ENCODE data around the gene TRABD. TPM values are rescaled to one million over a fixed set of nuclear protein-coding genes. Genes with fewer than 3 reads are reported as not detected.
"Not testable (repeated sequence)": the region's sequence is repeated elsewhere in the genome, so short reads cannot be mapped to it uniquely, and the experiment has no call there.

The TRABD gene
- polyA plus RNA-seq, 1 donor from 2014 or later: 31.8 TPM

DNA sequence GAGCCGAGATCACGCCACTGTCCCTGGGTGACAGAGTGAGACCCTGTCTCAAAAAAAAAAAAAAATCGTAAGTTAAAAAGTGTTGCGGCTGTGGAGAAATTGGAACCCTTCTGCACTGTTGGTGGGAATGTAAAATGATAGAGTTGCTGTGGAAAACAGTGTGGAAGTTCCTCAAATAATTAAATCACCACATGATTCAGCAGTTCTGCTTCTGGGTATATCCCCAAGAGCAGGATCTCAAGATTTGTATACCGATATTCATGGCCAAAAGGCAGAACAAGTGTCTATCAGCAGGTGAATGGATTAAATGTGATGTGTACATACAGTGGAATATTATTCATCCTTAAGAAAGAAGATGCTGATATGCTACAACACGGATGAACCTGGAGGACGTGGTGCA lies 18.9 kb downstream of the TRABD start:
- Histone ChIP-seq H4K20me1 (ENCODE audit: insufficient read depth) (peaks cover 3% of the 10 kb centered on the region), H3K9ac (ENCODE audit: low read length) (no peak overlapping the region)

DNA sequence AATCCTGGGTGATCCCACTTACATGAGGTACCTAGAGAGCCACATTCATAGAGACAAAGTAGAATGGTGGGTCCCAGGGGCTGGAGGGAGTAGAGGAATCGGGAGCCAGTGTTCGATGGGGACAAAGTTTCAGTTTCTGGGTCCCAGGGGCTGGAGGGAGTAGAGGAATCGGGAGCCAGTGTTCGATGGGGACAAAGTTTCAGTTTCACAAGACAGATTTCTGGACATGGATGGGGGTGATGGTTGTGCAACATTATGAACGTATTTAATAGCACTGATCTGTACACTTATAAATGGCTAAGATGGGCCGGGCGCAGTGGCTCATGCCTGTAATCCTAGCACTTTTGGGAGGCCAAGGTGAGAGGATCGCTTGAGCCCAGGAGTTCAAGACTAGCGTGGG lies 19.3 kb downstream of the TRABD start:
- not testable (repeated sequence) for H4K20me1 ChIP-seq (ENCODE audit: insufficient read depth); H3K27me3 ChIP-seq (ENCODE audit: insufficient read depth, low read depth, low read length); H3K4me2 ChIP-seq (ENCODE audit: low read length); H3K9ac ChIP-seq (ENCODE audit: low read length); H3K9me2 ChIP-seq (ENCODE audit: insufficient read depth, low read length); H3K9me3 ChIP-seq (ENCODE audit: low read length); H2AFZ ChIP-seq (ENCODE audit: low read depth, low read length); H3F3A ChIP-seq (ENCODE audit: insufficient read depth, low read length, poor library complexity, severe bottlenecking); H3K27ac ChIP-seq (ENCODE audit: low read length); H3K4me3 ChIP-seq (ENCODE audit: low read length)
- peaks cover 20% of the 10 kb centered on the region for H3K79me2 ChIP-seq (replicated peaks; ENCODE audit: insufficient read depth, low read length)
- H3K36me3 ChIP-seq (ENCODE audit: insufficient read depth, low read length): peaks cover 11% of the 10 kb centered on the region

More for the DNA sequence above, 18.9 kb downstream of the TRABD start:
- Histone ChIP-seq H3K36me3 (ENCODE audit: insufficient read depth, low read length) (peaks cover 11% of the 10 kb centered on the region), H2AFZ (ENCODE audit: low read depth, low read length) (no peak overlapping the region), H3K79me2 (replicated peaks; ENCODE audit: insufficient read depth, low read length) (peaks cover 20% of the 10 kb centered on the region), H3K27me3 (ENCODE audit: insufficient read depth, low read depth, low read length) (no peaks in the 10 kb centered on the region), H3K4me2 (ENCODE audit: low read length) (no peak overlapping the region), H3K9me2 (ENCODE audit: insufficient read depth, low read length) (no peaks in the 10 kb centered on the region), H3K27ac (ENCODE audit: low read length) (no peak overlapping the region), H3F3A (ENCODE audit: insufficient read depth, low read length, poor library complexity, severe bottlenecking) (no peaks in the 10 kb centered on the region), H3K4me3 (ENCODE audit: low read length) (no peak overlapping the region), H3K9me3 (ENCODE audit: low read length) (no peaks in the 10 kb centered on the region)
- TF ChIP-seq SMC3 (conservative IDR thresholded peaks at IDR 0.05; ENCODE audit: poor library complexity) (no peak), POLR2AphosphoS5 (IDR thresholded peaks at IDR 0.05) (no peak), RAD21 (conservative IDR thresholded peaks at IDR 0.05) (no peak), EZH2 (IDR thresholded peaks at IDR 0.05; ENCODE audit: borderline replicate concordance, insufficient read depth, low read length, poor library complexity, severe bottlenecking) (no peak), TAF1 (IDR thresholded peaks at IDR 0.05; ENCODE audit: low read depth) (no peak), MXI1 (conservative IDR thresholded peaks at IDR 0.05; ENCODE audit: poor library complexity, severe bottlenecking) (no peak)
- TF ChIP-seq, protein P1, sequence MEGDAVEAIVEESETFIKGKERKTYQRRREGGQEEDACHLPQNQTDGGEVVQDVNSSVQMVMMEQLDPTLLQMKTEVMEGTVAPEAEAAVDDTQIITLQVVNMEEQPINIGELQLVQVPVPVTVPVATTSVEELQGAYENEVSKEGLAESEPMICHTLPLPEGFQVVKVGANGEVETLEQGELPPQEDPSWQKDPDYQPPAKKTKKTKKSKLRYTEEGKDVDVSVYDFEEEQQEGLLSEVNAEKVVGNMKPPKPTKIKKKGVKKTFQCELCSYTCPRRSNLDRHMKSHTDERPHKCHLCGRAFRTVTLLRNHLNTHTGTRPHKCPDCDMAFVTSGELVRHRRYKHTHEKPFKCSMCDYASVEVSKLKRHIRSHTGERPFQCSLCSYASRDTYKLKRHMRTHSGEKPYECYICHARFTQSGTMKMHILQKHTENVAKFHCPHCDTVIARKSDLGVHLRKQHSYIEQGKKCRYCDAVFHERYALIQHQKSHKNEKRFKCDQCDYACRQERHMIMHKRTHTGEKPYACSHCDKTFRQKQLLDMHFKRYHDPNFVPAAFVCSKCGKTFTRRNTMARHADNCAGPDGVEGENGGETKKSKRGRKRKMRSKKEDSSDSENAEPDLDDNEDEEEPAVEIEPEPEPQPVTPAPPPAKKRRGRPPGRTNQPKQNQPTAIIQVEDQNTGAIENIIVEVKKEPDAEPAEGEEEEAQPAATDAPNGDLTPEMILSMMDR (IDR thresholded peaks at IDR 0.05; ENCODE audit: poor library complexity, severe bottlenecking): no peak
- TF ChIP-seq, protein P2, sequence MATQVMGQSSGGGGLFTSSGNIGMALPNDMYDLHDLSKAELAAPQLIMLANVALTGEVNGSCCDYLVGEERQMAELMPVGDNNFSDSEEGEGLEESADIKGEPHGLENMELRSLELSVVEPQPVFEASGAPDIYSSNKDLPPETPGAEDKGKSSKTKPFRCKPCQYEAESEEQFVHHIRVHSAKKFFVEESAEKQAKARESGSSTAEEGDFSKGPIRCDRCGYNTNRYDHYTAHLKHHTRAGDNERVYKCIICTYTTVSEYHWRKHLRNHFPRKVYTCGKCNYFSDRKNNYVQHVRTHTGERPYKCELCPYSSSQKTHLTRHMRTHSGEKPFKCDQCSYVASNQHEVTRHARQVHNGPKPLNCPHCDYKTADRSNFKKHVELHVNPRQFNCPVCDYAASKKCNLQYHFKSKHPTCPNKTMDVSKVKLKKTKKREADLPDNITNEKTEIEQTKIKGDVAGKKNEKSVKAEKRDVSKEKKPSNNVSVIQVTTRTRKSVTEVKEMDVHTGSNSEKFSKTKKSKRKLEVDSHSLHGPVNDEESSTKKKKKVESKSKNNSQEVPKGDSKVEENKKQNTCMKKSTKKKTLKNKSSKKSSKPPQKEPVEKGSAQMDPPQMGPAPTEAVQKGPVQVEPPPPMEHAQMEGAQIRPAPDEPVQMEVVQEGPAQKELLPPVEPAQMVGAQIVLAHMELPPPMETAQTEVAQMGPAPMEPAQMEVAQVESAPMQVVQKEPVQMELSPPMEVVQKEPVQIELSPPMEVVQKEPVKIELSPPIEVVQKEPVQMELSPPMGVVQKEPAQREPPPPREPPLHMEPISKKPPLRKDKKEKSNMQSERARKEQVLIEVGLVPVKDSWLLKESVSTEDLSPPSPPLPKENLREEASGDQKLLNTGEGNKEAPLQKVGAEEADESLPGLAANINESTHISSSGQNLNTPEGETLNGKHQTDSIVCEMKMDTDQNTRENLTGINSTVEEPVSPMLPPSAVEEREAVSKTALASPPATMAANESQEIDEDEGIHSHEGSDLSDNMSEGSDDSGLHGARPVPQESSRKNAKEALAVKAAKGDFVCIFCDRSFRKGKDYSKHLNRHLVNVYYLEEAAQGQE (IDR thresholded peaks at IDR 0.05; ENCODE audit: borderline replicate concordance): no peak

DNA sequence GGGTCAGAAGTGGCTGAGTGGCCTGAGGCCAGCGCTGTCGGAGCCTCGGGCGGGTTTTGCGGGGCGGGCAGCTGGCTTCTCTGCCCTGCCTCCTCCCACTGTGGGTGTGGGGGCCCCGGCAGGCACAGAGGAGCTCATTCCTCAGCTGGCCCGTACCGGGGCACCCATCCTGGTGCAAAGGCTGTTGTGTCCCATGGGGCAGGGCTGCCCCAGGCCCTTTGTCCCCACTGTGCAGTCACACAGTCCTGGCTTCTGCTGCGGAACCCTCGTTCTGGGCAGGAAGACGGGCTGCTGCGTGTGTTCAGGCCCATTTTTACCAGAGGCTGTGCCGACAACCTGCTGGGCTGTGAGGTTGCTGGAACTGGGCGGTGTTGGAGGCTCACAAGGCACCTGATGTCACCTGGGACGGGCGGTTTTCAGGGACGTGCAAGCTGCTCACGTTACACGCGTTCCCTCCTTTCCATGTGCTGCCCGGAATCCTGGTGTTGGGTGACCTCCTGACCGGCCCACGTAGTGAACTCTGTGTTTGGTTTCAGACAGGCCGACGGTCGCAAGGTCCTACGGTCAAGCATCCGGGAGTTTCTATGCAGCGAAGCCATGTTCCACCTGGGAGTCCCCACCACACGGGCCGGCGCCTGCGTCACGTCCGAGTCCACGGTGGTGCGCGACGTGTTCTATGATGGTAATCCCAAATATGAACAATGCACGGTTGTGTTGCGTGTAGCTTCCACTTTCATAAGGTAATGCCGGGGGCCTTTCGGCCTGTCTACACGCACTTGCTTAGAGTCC lies 20.3 kb downstream of the TRABD start:
- H3K9ac ChIP-seq (ENCODE audit: low read length): no peak overlapping the region
- no peak overlapping the region for H3K4me3 ChIP-seq (ENCODE audit: low read length)
- H3K36me3 ChIP-seq (ENCODE audit: insufficient read depth, low read length): peaks cover 11% of the 10 kb centered on the region
- no peaks in the 10 kb centered on the region for H3K9me3 ChIP-seq (ENCODE audit: low read length)
- H3K9me2 ChIP-seq (ENCODE audit: insufficient read depth, low read length): no peaks in the 10 kb centered on the region
- TF ChIP-seq, protein P1 (IDR thresholded peaks at IDR 0.05; ENCODE audit: poor library complexity, severe bottlenecking): no peak
- TF ChIP-seq, protein P2 (IDR thresholded peaks at IDR 0.05; ENCODE audit: borderline replicate concordance): no peak
- TF ChIP-seq MXI1 (conservative IDR thresholded peaks at IDR 0.05; ENCODE audit: poor library complexity, severe bottlenecking) (no peak), EZH2 (IDR thresholded peaks at IDR 0.05; ENCODE audit: borderline replicate concordance, insufficient read depth, low read length, poor library complexity, severe bottlenecking) (no peak), TAF1 (IDR thresholded peaks at IDR 0.05; ENCODE audit: low read depth) (no peak), SMC3 (conservative IDR thresholded peaks at IDR 0.05; ENCODE audit: poor library complexity) (no peak), RAD21 (conservative IDR thresholded peaks at IDR 0.05) (no peak), EP300 (conservative IDR thresholded peaks at IDR 0.05; ENCODE audit: poor library complexity, severe bottlenecking) (no peak), POLR2AphosphoS5 (IDR thresholded peaks at IDR 0.05) (no peak)
- H3F3A ChIP-seq (ENCODE audit: insufficient read depth, low read length, poor library complexity, severe bottlenecking): no peaks in the 10 kb centered on the region
- no peak overlapping the region for H3K4me2 ChIP-seq (ENCODE audit: low read length)
- no peak overlapping the region for H3K27ac ChIP-seq (ENCODE audit: low read length)
- no peaks in the 10 kb centered on the region for H3K27me3 ChIP-seq (ENCODE audit: insufficient read depth, low read depth, low read length)
- no peak overlapping the region for H2AFZ ChIP-seq (ENCODE audit: low read depth, low read length)
- peaks cover 20% of the 10 kb centered on the region for H3K79me2 ChIP-seq (replicated peaks; ENCODE audit: insufficient read depth, low read length)
- peaks cover 3% of the 10 kb centered on the region for H4K20me1 ChIP-seq (ENCODE audit: insufficient read depth)

All from neural cell (in vitro differentiated cells).